HEK293 (cell line): ENCODE results near the gene SCAMP3.
A peak's percentile ranks its signal among the peaks of the same experiment; 100 is the strongest.

Experiments
- CTCF ChIA-PET: fragments of 350-600 bp; formaldehyde crosslinking; extraction: SDS; loops from one replicate; lab custom pipeline; 2021; ENCODE audit warnings: antibody characterized with exemption; lab: Yijun Ruan, JAX
- POLR2A ChIA-PET: fragments of 300-600 bp; formaldehyde crosslinking; extraction: SDS; loops from one replicate; lab custom pipeline; 2020; ENCODE audit warnings: antibody characterized with exemption, inconsistent platforms; lab: Yijun Ruan, JAX
- H3K27ac ChIP-seq: fragments of 200-500 bp; sonication (Bioruptor generic); 2 replicates; pipeline ENCODE4 v1.5.1; 2014; ENCODE audit warnings: low read depth, low read length, control low read depth, inconsistent platforms; ENCODE audit errors: extremely low read depth
- H3K36me3 ChIP-seq, 2 experiments: fragments of 200-500 bp in 1 of 2; sonication (Bioruptor generic) in 1 of 2; 1 replicate in 1 of 2; 2 replicates in 1 of 2; pipeline ENCODE4 v1.5.1; 2014 to 2017; ENCODE audit warnings: inconsistent platforms in 2 of 2, low read length in 2 of 2; ENCODE audit not compliant: control insufficient read depth in 2 of 2, insufficient read depth in 1 of 2
- H3K4me1 ChIP-seq: fragments of 200-500 bp; sonication (Bioruptor generic); 2 replicates; pipeline ENCODE4 v1.5.1; 2014; ENCODE audit warnings: mild to moderate bottlenecking, low read length, inconsistent platforms; ENCODE audit not compliant: control insufficient read depth, insufficient read depth
- H3K4me3 ChIP-seq: 2 replicates; pipeline ENCODE4 v1.5.1; 2011; ENCODE audit warnings: low read depth, mild to moderate bottlenecking, control low read depth, low read length, moderate library complexity
- H3K9me3 ChIP-seq: fragments of 200-500 bp; sonication (Bioruptor generic); 2 replicates; pipeline ENCODE4 v1.5.1; 2014; ENCODE audit warnings: low read depth, low read length, inconsistent platforms; ENCODE audit not compliant: control insufficient read depth, insufficient read depth
- EGR2 ChIP-seq: fragments of 450-650 bp; formaldehyde crosslinking; IDR thresholded peaks from 2 replicates; pipeline ENCODE4 v1.5.1; 2016; ENCODE audit warnings: low read depth, missing biosample characterization, missing genetic modification characterization
- HOXC10 ChIP-seq: sonication (generic); formaldehyde crosslinking; IDR thresholded peaks from 2 replicates; pipeline ENCODE4 v1.8.1; 2023; ENCODE audit warnings: mild to moderate bottlenecking, missing genetic modification reagents
- INSM2 ChIP-seq: fragments of 450-650 bp; formaldehyde crosslinking; IDR thresholded peaks from 2 replicates; pipeline ENCODE4 v1.5.1; 2016; ENCODE audit warnings: missing biosample characterization, missing genetic modification characterization
- PATZ1 ChIP-seq: fragments of 450-650 bp; formaldehyde crosslinking; IDR thresholded peaks from 2 replicates; pipeline ENCODE4 v1.5.1; 2016; ENCODE audit warnings: missing biosample characterization, missing genetic modification characterization
- SCRT2 ChIP-seq: fragments of 450-650 bp; formaldehyde crosslinking; IDR thresholded peaks from 2 replicates; pipeline ENCODE4 v1.5.1; 2016; ENCODE audit warnings: missing biosample characterization, missing genetic modification characterization
- ZBTB48 ChIP-seq: fragments of 450-650 bp; formaldehyde crosslinking; IDR thresholded peaks from 2 replicates; pipeline ENCODE4 v1.5.1; 2016; ENCODE audit warnings: missing biosample characterization, missing genetic modification characterization
- ZBTB8A ChIP-seq: fragments of 450-650 bp; formaldehyde crosslinking; IDR thresholded peaks from 2 replicates; pipeline ENCODE4 v1.5.1; 2016; ENCODE audit warnings: missing biosample characterization, missing genetic modification characterization
- ZFP69B ChIP-seq: fragments of 450-650 bp; formaldehyde crosslinking; IDR thresholded peaks from 2 replicates; pipeline ENCODE4 v1.5.1; 2016; ENCODE audit warnings: missing biosample characterization, missing genetic modification characterization
- ZNF146 ChIP-seq: fragments of 450-650 bp; formaldehyde crosslinking; IDR thresholded peaks from 2 replicates; pipeline ENCODE4 v1.5.1; 2016; ENCODE audit warnings: missing biosample characterization, missing genetic modification characterization
- ZNF157 ChIP-seq: fragments of 450-650 bp; formaldehyde crosslinking; IDR thresholded peaks from 2 replicates; pipeline ENCODE4 v1.5.1; 2016; ENCODE audit warnings: missing biosample characterization, missing genetic modification characterization
- ZNF280D ChIP-seq: fragments of 450-650 bp; formaldehyde crosslinking; IDR thresholded peaks from 2 replicates; pipeline ENCODE4 v1.5.1; 2016; ENCODE audit warnings: missing biosample characterization, missing genetic modification characterization
- ZNF398 ChIP-seq: fragments of 450-650 bp; formaldehyde crosslinking; IDR thresholded peaks from 2 replicates; pipeline ENCODE4 v1.5.1; 2017; ENCODE audit warnings: missing biosample characterization, missing genetic modification characterization
- ZNF529 ChIP-seq: fragments of 450-650 bp; formaldehyde crosslinking; IDR thresholded peaks from 2 replicates; pipeline ENCODE4 v1.5.1; 2017; ENCODE audit warnings: missing genetic modification characterization, missing biosample characterization; ENCODE audit not compliant: insufficient replicate concordance
- ZNF555 ChIP-seq: fragments of 450-650 bp; formaldehyde crosslinking; conservative IDR thresholded peaks from 2 replicates; pipeline ENCODE4 v1.5.1; 2017; ENCODE audit warnings: missing biosample characterization, mild to moderate bottlenecking, missing genetic modification characterization, inconsistent platforms
- ZNF639 ChIP-seq: fragments of 450-650 bp; formaldehyde crosslinking; IDR thresholded peaks from 2 replicates; pipeline ENCODE4 v1.5.1; 2016; ENCODE audit warnings: missing biosample characterization, missing genetic modification characterization
- ZNF654 ChIP-seq: fragments of 450-650 bp; formaldehyde crosslinking; IDR thresholded peaks from 2 replicates; pipeline ENCODE4 v1.5.1; 2016; ENCODE audit warnings: low read depth, missing biosample characterization, missing genetic modification characterization
- ZNF785 ChIP-seq: fragments of 450-650 bp; formaldehyde crosslinking; IDR thresholded peaks from 2 replicates; pipeline ENCODE4 v1.5.1; 2016; ENCODE audit warnings: missing biosample characterization, missing genetic modification characterization
- ZNF843 ChIP-seq: fragments of 450-650 bp; formaldehyde crosslinking; IDR thresholded peaks from 2 replicates; pipeline ENCODE4 v1.5.1; 2016; ENCODE audit warnings: missing biosample characterization, missing genetic modification characterization
- ZSCAN16 ChIP-seq: fragments of 450-650 bp; formaldehyde crosslinking; IDR thresholded peaks from 2 replicates; pipeline ENCODE4 v1.5.1; 2016; ENCODE audit warnings: missing biosample characterization, missing genetic modification characterization

SCAMP3 gene

GRCh38 chr1:155277902-155278688 is 15.9 kb upstream of the SCAMP3 start (continued):
- no peak for TF ChIP-seq ZNF398 (tag by site-specific recombination)
- TF ChIP-seq ZFP69B (tag by site-specific recombination), result no peak
- TF ChIP-seq ZNF157 (tag by site-specific recombination), result no peak
- 0 out of 2 replicates have a peak, but pooled peaks have one; percentile 18 for TF ChIP-seq ZNF654 (tag by site-specific recombination)
- no peak for TF ChIP-seq ZNF555
- no peak for TF ChIP-seq ZNF280D (tag by site-specific recombination)
- no peak for TF ChIP-seq HOXC10 (CRISPR knock-in tag)
- no peak for TF ChIP-seq ZNF146 (tag by site-specific recombination)
- peak; percentile 60 for TF ChIP-seq ZBTB48 (tag by site-specific recombination)
- TF ChIP-seq INSM2, result no peak
- peak; percentile 91 for TF ChIP-seq ZSCAN16 (tag by site-specific recombination)
- TF ChIP-seq ZNF529, result no peak
- no peak for TF ChIP-seq ZNF639
- TF ChIP-seq ZNF843 (tag by site-specific recombination), result no peak
- TF ChIP-seq, all 188 proteins: peak for 15

GRCh38 chr1:155277070-155277901 is 15.1 kb upstream of the SCAMP3 start, which contains the start of gene HCN3:
Gene HCN3, plus strand, starts transcription at chr1:155277463. Its CDS starts 128 bp downstream, at chr1:155277591.
- no peaks in the 10 kb centered on the region for H3K9me3 ChIP-seq
- CTCF ChIA-PET, result interaction anchor here (0.6 to 5.2 kb wide), 17 partner anchors 10 to 203 kb away, joined by 3 to 45 read pairs (median 3); partner anchors contain the start of gene KRTCAP2
- peaks cover 0 to 4% of the 10 kb centered on the region in 2 experiments; a peak in 1 of 3 replicates for H3K36me3 ChIP-seq
- H3K4me1 ChIP-seq, result no peaks in the 10 kb centered on the region
- H3K4me3 ChIP-seq, result peak within 1 kb of the TSS; percentile 75
- POLR2A ChIA-PET, result interaction anchor here (0.6 to 1.4 kb wide), 10 partner anchors 9 to 188 kb away, joined by 3 to 7 read pairs (median 4); partner anchors contain the start of genes FDPS and SCAMP3
- H3K27ac ChIP-seq, result peak within 1 kb of the TSS; percentile 58; the same call in 1 of the 2 replicates
- TF ChIP-seq ZNF785 (tag by site-specific recombination) (0 out of 2 replicates have a peak, but pooled peaks have one; percentile 53), ZBTB8A (tag by site-specific recombination) (peak; percentile 96), EGR2 (tag by site-specific recombination) (peak; percentile 52), ZNF398 (tag by site-specific recombination) (peak; percentile 34; the same call in 1 of the 2 replicates), PATZ1 (tag by site-specific recombination) (peak; percentile 94), SCRT2 (peak; percentile 93)
